HG02884 (cell line): ENCODE results near the gene PACSIN3.
"Not testable (repeated sequence)": the region's sequence is repeated elsewhere in the genome, so short reads cannot be mapped to it uniquely, and the experiment has no call there.

Experiments used
- ATAC-seq: cut with Tn5 transposase; IDR thresholded peaks from one replicate; pipeline ENCODE4 v1.9.1; 2021; ENCODE audit warnings: mild to moderate bottlenecking, moderate library complexity; ENCODE audit not compliant: unreplicated experiment

Gene PACSIN3

GRCh38 chr11:47186076-47186699, at the start of gene PACSIN3:
PACSIN3 (minus strand) TSS chr11:47186434; CDS start chr11:47182727, 3,707 bp downstream.
- no peak for ATAC-seq

DNA sequence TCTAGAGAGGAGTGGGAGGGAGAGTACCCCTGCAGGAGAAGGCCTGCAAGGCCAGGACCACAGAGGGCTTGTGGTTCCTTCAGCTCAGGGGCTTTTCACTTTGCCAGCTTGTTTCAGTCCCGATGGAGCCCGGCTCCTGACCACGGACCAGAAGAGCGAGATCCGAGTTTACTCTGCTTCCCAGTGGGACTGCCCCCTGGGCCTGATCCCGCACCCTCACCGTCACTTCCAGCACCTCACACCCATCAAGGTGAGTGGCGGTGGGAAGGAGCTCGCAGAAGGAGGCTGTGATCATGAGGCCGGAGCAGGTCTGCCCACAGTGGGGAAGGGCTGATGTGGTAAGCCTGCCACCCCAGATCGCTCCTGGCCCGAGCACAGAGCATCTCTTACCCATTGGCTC, 48.9 kb upstream of the PACSIN3 start:
- no peak for ATAC-seq

- ATAC-seq = no peak
Observed at GRCh38 chr11:47234669-47235100, 48.5 kb upstream of the PACSIN3 start.

DNA sequence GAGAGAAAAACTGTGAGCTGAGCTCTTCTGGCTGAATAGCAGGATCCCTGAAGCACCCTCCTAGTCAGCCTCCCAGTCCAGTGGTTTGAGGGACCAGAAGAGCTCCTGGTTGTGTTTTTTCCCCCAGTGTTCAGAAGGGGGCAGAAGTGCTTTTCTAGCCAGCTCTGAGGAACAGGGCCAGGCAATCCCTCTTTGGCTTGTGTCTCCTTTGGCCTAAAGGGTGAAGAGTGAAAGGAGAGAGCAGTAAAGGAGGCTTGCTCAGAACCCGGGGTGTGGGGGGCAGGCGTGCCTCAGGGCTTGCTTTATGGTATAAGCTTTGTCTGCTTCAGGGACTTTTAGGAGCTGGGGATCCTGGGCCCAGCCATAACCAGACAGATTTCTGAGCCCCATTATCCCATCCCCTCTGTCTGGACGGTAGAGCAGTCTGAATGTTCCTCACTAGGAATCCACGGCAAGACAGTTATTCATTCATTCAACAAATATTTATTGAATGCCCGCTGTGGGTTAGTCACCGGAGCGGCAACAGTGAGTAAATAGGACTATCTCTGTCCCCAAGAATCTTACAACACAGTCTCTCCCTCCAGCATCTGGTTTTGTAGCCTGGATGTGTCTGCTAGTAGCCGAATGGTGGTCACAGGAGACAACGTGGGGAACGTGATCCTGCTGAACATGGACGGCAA, 47.9 kb upstream of the PACSIN3 start:
- no peak for ATAC-seq

GRCh38 chr11:47233051-47233450, 46.8 kb upstream of the PACSIN3 start:
- ATAC-seq = no peak

GRCh38 chr11:47229161-47229560, 42.9 kb upstream of the PACSIN3 start:
- ATAC-seq = no peak

GRCh38 chr11:47225552-47226400, 39.5 kb upstream of the PACSIN3 start:
- peak; percentile 85 for ATAC-seq

- no peak for ATAC-seq
Observed at GRCh38 chr11:47222696-47223095, 36.5 kb upstream of the PACSIN3 start.

DNA sequence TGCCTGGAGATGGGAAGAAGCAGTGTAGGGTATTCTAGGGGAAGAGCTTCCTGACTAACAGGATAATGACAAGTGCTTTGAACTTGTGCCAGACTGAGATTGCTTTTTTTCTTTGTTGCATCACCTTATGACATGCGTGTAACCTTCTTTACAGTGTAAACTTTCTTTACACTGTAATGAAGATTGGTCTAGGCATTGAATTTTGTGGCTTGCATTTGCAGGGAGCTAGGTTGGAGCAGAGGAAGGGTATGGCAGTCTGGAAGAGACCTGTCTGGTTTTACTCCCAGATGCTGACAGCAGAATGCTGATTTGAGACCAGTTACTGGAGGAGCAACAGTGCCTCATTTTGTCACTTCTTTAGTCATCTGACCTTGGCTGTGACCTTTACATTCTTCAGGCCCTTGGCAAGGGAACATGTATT, 34.2 kb upstream of the PACSIN3 start:
- ATAC-seq = no peak

- ATAC-seq = no peak
Observed at GRCh38 chr11:47216121-47216798, 30.0 kb upstream of the PACSIN3 start.

- no peak for ATAC-seq
Observed at GRCh38 chr11:47215366-47215910, 29.2 kb upstream of the PACSIN3 start.

DNA sequence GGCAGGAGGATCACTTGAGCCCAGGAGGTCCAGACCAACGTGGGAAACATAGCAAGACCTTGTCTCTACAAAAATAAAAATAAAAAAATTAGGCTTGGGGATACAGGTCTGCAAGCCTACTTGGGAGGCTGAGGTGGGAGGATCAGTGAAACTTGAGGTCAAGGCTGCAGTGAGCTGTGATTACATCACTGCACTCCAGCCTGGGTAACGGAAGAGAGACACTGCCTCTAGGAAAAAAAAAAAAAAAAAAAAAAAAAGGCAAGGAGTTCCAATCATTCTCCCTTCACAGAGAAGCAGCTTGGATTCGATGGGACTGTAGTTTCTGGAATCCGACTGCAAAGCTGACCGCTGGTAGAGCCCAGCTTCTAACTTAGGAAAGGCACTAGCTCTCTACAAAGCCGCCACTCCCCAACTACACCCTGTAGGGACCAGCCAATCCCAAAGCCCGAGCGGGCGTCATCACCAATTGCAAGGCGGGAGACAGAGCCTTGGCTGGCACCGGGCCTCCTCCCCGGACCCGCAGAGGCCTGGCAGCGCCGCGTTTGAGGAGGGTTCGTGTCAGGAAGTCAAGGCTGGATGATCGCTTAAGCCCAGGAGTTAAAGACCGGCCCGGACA, 27.8 kb upstream of the PACSIN3 start:
- peak; percentile 56 for ATAC-seq

DNA sequence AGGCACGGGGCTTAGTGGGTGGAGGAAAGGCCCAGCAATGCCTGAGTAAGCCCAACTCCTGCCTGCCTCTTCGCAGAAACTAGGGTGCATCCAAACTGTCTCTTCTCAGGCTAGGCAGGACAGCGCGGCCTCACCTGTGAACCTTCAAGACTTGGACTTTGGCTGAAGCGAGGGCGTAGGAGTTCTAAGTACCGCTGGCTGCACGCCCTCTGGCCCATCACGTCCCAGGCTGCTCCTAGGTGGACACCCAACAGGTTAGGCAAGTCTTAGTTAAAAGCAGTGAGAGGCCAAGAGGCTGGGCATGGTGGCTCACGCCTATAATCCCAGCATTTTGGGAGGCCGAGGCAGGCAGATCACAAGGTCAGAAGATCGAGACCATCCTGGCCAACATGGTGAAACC, 26.7 kb upstream of the PACSIN3 start:
- no peak for ATAC-seq

DNA sequence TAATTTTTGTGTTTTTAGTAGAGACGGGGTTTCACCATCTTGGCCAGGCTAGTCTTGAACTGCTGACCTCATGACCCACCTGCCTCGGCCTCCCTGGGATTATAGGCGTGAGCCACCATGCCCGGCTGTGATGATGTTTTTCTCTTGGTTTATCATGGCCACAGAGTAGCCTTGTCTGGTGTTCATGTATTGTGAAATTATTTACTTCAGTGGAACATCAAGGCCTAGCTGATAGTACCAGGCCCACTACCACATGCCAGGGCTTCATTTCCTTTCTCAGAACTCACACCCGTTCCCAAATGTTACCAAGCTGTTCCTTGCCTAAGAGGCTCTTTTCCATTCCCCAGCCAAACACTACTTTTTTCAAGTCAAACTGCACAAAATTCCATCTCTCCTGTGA, 22.4 kb upstream of the PACSIN3 start:
- ATAC-seq = no peak

- not testable (repeated sequence) for ATAC-seq
Observed at GRCh38 chr11:47208008-47208552, 21.8 kb upstream of the PACSIN3 start.

DNA sequence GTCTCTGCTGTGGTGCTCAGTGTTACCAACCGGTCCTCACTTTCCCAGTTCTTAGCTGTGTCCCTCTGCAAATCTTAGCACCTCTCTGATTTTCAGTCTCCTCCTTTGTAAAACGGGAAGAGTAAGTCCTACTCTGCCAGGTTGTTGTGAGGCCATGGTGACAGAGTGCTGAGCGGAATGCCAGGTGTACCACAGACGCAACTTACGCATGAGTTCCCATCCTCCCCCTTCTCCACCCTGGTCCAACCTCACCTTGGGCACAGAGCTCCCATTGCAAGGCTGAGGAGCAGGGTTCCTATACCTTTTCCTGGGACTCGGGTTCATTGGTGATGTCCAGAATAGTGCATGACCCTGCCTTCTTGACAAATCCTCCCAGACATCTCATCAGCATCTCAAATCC, 21.2 kb upstream of the PACSIN3 start:
- no peak for ATAC-seq

GRCh38 chr11:47206577-47206976, 20.3 kb upstream of the PACSIN3 start:
- ATAC-seq = not testable (repeated sequence)

DNA sequence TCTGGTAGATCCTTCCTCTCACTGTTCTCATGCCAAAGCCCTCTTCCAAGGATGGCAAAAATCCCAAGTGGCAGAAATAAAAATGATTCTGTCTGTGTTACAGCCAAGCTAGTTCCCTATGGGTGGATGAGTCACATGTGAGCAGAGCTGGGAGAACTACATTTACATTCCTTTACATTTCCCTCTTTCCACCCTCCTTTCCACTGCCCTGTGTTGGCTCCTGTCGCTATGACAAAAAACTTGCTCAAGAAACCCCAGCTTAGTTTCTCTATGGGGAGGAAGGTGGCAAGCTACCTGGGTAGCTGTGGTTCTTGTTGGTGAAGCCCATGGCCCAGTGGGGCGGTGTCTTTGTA, 18.4 kb upstream of the PACSIN3 start:
- no peak for ATAC-seq

- no peak for ATAC-seq
Observed at GRCh38 chr11:47202576-47202975, 16.3 kb upstream of the PACSIN3 start.

GRCh38 chr11:47201015-47201414, 14.8 kb upstream of the PACSIN3 start:
- ATAC-seq = no peak
